ENCODE data around the gene OR7C1.

- TF ChIP-seq CTCF (IDR thresholded peaks at IDR 0.05) (no peak), POLR2A (IDR thresholded peaks at IDR 0.05) (no peak), EP300 (IDR thresholded peaks at IDR 0.05) (no peak)
These were observed 70.6 kb downstream of the OR7C1 start for GRCh38 chr19:14764401-14764800.

Data from ovary (tissue), 3 donors.